B cell (primary cell): ENCODE results near the gene CAMK2D.

Experiments
- EZH2 ChIP-seq: IDR thresholded peaks from 2 replicates; pipeline ENCODE4 v1.6.1; 2012; ENCODE audit warnings: borderline replicate concordance, low read depth, mild to moderate bottlenecking, moderate library complexity, low read length; ENCODE audit not compliant: insufficient read depth, poor library complexity, severe bottlenecking
- TF ChIP-seq, protein P1 (sequence below): fragments of 200-600 bp; IDR thresholded peaks from one replicate; pipeline ENCODE4 v1.8.0; 2022; ENCODE audit warnings: antibody characterized with exemption, mild to moderate bottlenecking

GRCh38 chr4:113638562-113638832, 123.0 kb downstream of the CAMK2D start:
- TF ChIP-seq, protein P1, sequence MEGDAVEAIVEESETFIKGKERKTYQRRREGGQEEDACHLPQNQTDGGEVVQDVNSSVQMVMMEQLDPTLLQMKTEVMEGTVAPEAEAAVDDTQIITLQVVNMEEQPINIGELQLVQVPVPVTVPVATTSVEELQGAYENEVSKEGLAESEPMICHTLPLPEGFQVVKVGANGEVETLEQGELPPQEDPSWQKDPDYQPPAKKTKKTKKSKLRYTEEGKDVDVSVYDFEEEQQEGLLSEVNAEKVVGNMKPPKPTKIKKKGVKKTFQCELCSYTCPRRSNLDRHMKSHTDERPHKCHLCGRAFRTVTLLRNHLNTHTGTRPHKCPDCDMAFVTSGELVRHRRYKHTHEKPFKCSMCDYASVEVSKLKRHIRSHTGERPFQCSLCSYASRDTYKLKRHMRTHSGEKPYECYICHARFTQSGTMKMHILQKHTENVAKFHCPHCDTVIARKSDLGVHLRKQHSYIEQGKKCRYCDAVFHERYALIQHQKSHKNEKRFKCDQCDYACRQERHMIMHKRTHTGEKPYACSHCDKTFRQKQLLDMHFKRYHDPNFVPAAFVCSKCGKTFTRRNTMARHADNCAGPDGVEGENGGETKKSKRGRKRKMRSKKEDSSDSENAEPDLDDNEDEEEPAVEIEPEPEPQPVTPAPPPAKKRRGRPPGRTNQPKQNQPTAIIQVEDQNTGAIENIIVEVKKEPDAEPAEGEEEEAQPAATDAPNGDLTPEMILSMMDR, result no peak
- TF ChIP-seq EZH2, result no peak
